Suprapubic skin (tissue), 4 donors: ENCODE results near the gene TSC22D1. TPM values are rescaled to one million over a fixed set of nuclear protein-coding genes. Genes with fewer than 3 reads are reported as not detected.

Experiments used
- DNase-seq, 2 donors: peaks; one replicate each; pipeline ENCODE4 v3.0.0-alpha.2; 2019; ENCODE audit warnings: low spot score in 2 of 2
- H3K27ac ChIP-seq: fragments of 200-600 bp; sonication (generic); one replicate; pipeline ENCODE4 v1.5.1; 2019
- H3K27me3 ChIP-seq: fragments of 200-600 bp; sonication (generic); one replicate; pipeline ENCODE4 v1.5.1; 2019
- H3K36me3 ChIP-seq: fragments of 200-600 bp; sonication (generic); one replicate; pipeline ENCODE4 v1.5.1; 2019
- H3K4me1 ChIP-seq: fragments of 200-600 bp; sonication (generic); one replicate; pipeline ENCODE4 v1.5.1; 2019
- H3K4me3 ChIP-seq: fragments of 200-600 bp; sonication (generic); one replicate; pipeline ENCODE4 v1.5.1; 2019; ENCODE audit warnings: mild to moderate bottlenecking
- H3K9me3 ChIP-seq: fragments of 200-600 bp; sonication (generic); one replicate; pipeline ENCODE4 v1.5.1; 2019
- EP300 ChIP-seq: sonication (generic); formaldehyde crosslinking; IDR thresholded peaks from one replicate; pipeline ENCODE4 v1.6.1; 2017; ENCODE audit warnings: antibody characterized with exemption
- POLR2A ChIP-seq, 2 donors: fragments of 450-650 bp; IDR thresholded peaks; one replicate each; pipeline ENCODE4 v1.6.1; 2017; ENCODE audit warnings: antibody characterized with exemption in 2 of 2, mild to moderate bottlenecking in 2 of 2, moderate library complexity in 2 of 2
- POLR2AphosphoS5 ChIP-seq, 3 donors: sonication (generic); formaldehyde crosslinking; IDR thresholded peaks; one replicate each; pipeline ENCODE4 v1.6.1; 2017; ENCODE audit warnings: antibody characterized with exemption in 3 of 3
- WGBS: methylation state at CpG from one replicate; pipeline ENCODE4 v1.1.5; 2018; 5-methylcytosine and 5-hydroxymethylcytosine counted together
- total RNA-seq, 4 donors: library from RNA; depleted of rRNA; stranded (reverse); fragments of >200 nt; gene quantifications; one replicate each; pipeline ENCODE4 v1.1.0, GENCODE V29; 2016
- TF ChIP-seq, protein P1 (sequence below), 2 donors: fragments of 200-600 bp in 1 of 2; fragments of 450-650 bp in 1 of 2; sonication (generic) in 1 of 2; IDR thresholded peaks; one replicate each; pipeline ENCODE4 v1.5.1; 2016 to 2019; ENCODE audit warnings: antibody characterized with exemption in 2 of 2, mild to moderate bottlenecking in 1 of 2, moderate library complexity in 1 of 2

TSC22D1 gene
- total RNA-seq: 100 to 1,000 TPM in 1 of 4 donors, 10 to 100 TPM in 3; 70.3 to 135 (median 92.1) TPM

DNA sequence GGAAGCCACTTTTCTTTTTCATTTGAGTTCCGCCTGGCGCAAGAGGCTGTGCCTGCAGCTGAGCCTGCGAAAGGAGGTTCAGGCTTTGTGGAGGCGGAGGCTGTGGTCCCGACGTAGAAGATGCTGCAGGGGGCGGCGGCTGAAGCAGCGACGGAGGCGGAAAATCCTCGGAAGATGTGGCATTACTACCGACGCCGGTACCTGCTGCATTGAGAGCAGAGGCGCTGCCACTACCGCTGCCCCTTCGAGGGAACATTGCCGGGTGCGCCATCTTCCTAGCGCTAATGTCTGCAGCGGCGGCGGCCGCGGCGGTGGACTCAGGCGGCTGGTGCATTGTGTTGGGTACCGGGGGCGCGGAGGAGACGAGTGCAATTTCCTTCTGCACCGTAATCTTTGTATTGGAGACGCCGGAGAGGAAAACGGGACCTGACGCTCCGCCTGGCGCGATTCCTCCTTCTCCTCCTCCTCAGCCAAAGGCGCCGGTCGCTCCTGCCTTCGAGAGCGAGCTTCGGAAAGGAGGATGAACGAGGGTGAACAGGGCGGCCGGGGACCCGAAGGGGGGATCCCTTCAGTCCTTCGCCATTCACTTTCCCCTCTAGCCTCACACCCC, at the start of gene TSC22D1:
Gene TSC22D1, minus strand, starts transcription at position 590 of the 610 bp plus-strand sequence. Its CDS starts 256 bp downstream, at position 334.
- Histone ChIP-seq H3K4me3 (peak within 1 kb of the TSS; percentile 78), H3K9me3 (no peaks in the 10 kb centered on the region), H3K27me3 (no peaks in the 10 kb centered on the region), H3K27ac (peak within 1 kb of the TSS; percentile 99), H3K4me1 (peaks cover 32% of the 10 kb centered on the region), H3K36me3 (no peaks in the 10 kb centered on the region)
- TF ChIP-seq, protein P1, sequence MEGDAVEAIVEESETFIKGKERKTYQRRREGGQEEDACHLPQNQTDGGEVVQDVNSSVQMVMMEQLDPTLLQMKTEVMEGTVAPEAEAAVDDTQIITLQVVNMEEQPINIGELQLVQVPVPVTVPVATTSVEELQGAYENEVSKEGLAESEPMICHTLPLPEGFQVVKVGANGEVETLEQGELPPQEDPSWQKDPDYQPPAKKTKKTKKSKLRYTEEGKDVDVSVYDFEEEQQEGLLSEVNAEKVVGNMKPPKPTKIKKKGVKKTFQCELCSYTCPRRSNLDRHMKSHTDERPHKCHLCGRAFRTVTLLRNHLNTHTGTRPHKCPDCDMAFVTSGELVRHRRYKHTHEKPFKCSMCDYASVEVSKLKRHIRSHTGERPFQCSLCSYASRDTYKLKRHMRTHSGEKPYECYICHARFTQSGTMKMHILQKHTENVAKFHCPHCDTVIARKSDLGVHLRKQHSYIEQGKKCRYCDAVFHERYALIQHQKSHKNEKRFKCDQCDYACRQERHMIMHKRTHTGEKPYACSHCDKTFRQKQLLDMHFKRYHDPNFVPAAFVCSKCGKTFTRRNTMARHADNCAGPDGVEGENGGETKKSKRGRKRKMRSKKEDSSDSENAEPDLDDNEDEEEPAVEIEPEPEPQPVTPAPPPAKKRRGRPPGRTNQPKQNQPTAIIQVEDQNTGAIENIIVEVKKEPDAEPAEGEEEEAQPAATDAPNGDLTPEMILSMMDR (IDR thresholded peaks at IDR 0.05): no peak
- TF ChIP-seq EP300 (no peak), POLR2A (IDR thresholded peaks at IDR 0.05) (no peak), POLR2AphosphoS5 (IDR thresholded peaks at IDR 0.05) (no peak)
- under 1% methylated on average over 45 of the region's 51 CpGs for WGBS
- DNase-seq: peak in 1 of 2 donors; percentile 74

DNA sequence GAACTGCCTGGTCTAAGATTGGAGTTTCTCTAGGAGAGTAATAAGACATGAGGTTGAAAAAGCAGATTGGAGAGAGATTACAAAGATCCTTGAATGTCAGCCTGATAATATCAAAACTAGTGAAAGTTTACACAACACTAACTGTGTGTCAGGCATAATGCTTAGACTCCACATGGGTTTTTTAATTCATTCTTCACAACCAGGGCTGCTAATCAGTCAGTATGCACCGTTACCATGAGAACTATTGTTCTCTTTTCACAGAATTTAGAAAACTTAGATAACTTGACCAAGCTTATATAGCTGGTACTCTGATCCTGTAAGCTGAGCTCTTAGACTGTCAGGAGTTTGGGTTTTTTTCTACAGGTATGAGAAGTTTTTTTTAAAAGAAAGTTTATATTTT, 46.6 kb upstream of the TSC22D1 start:
- 68% methylated on average over 1 of the region's 1 CpG for WGBS
- Histone ChIP-seq H3K27me3 (no peaks in the 10 kb centered on the region), H3K36me3 (no peaks in the 10 kb centered on the region), H3K4me1 (no peaks in the 10 kb centered on the region), H3K4me3 (no peak overlapping the region), H3K27ac (no peak overlapping the region), H3K9me3 (no peaks in the 10 kb centered on the region)
- no peak for TF ChIP-seq POLR2AphosphoS5 (IDR thresholded peaks at IDR 0.05)
- TF ChIP-seq EP300: no peak
- TF ChIP-seq POLR2A (IDR thresholded peaks at IDR 0.05): no peak
- TF ChIP-seq, protein P1 (IDR thresholded peaks at IDR 0.05): no peak
- DNase-seq: no peak

DNA sequence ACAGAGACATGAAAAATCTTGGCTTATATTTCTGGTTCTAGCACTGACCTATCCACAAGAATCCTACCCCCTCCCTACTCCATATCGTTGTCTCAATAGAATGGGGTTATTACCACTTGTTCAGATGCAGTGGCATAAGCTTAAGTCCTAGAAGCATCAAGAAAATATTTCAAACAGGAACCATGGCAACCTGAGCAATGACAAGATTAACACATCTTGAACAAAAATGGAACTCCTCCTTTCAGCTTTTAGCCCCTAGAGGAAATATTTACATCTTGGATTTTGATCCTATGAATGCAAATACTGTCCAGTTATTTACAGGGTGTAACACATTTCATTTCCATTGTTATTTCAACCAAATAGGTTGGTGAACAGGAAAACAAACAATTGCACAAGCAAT, 46.1 kb upstream of the TSC22D1 start:
- Histone ChIP-seq H3K4me1 (no peaks in the 10 kb centered on the region), H3K9me3 (no peaks in the 10 kb centered on the region), H3K27me3 (no peaks in the 10 kb centered on the region), H3K27ac (no peak overlapping the region), H3K36me3 (no peaks in the 10 kb centered on the region), H3K4me3 (no peak overlapping the region)
- WGBS: 65% methylated on average over 1 of the region's 1 CpG
- no peak for DNase-seq
- TF ChIP-seq, protein P1 (IDR thresholded peaks at IDR 0.05): no peak
- TF ChIP-seq EP300 (no peak), POLR2AphosphoS5 (IDR thresholded peaks at IDR 0.05) (no peak), POLR2A (IDR thresholded peaks at IDR 0.05) (no peak)

DNA sequence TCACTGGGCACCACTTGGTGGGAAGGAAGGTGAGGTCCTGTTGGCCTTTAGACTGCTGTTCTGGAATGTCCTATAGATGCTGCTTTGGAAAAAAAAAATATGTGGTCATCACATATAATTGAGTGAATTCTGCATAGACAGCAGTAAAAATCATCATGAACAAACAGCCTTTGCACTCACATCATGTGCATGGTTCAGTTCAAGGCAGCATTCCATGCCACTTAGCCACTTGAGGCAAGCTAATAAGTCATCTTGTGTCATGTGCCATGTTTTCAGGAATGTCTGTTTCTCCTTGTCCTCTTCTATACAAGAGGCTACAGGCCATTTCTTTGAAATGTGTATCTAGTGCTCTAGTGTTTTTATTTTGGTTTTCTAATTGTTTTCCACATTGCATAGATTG, 43.9 kb upstream of the TSC22D1 start:
- no peaks in the 10 kb centered on the region for H3K9me3 ChIP-seq
- no peaks in the 10 kb centered on the region for H3K4me1 ChIP-seq
- H3K4me3 ChIP-seq: no peak overlapping the region
- H3K27ac ChIP-seq: no peak overlapping the region
- no peaks in the 10 kb centered on the region for H3K36me3 ChIP-seq
- no peak for DNase-seq
- H3K27me3 ChIP-seq: no peaks in the 10 kb centered on the region
- no peak for TF ChIP-seq EP300
- no peak for TF ChIP-seq POLR2A (IDR thresholded peaks at IDR 0.05)
- TF ChIP-seq, protein P1 (IDR thresholded peaks at IDR 0.05): no peak
- TF ChIP-seq POLR2AphosphoS5 (IDR thresholded peaks at IDR 0.05): no peak

DNA sequence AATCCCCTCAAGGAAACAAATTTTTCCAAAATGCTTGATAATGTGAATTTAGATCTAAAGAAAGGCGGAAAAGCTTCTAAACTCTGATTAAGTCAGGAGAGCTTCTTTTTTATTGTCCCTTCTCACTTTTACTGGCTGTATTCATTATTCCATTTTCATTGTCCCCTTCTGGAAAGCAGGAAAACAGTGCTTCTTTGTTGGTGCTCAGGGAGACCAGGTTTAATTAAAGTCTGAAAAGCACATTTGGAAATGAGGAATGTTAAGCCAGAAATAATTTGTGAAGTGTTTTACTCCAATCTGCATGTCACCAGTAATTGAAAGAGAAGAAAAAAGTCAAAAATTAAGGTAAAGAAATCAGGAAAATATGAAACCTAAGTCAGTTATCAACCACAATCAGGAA, 43.5 kb upstream of the TSC22D1 start:
- Histone ChIP-seq H3K36me3 (no peaks in the 10 kb centered on the region), H3K4me1 (no peaks in the 10 kb centered on the region), H3K9me3 (no peaks in the 10 kb centered on the region), H3K27ac (no peak overlapping the region), H3K27me3 (no peaks in the 10 kb centered on the region), H3K4me3 (no peak overlapping the region)
- TF ChIP-seq POLR2AphosphoS5 (IDR thresholded peaks at IDR 0.05) (no peak), EP300 (no peak), POLR2A (IDR thresholded peaks at IDR 0.05) (no peak)
- TF ChIP-seq, protein P1 (IDR thresholded peaks at IDR 0.05): no peak
- 94% methylated on average over 1 of the region's 1 CpG for WGBS
- no peak for DNase-seq
